GM21529 (cell line): ENCODE measurements around the gene HSD17B14.
"Not testable (repeated sequence)": the region's sequence is repeated elsewhere in the genome, so short reads cannot be mapped to it uniquely, and the experiment has no call there.

Experiments used
- ATAC-seq: cut with Tn5 transposase; IDR thresholded peaks from one replicate; pipeline ENCODE4 v1.9.1; 2021; ENCODE audit not compliant: unreplicated experiment

Gene HSD17B14

GRCh38 chr19:48768171-48768753 lies 68.0 kb downstream of the HSD17B14 start:
- not testable (repeated sequence) for ATAC-seq

GRCh38 chr19:48765816-48766215 lies 70.5 kb downstream of the HSD17B14 start:
- not testable (repeated sequence) for ATAC-seq
